IMR-90 (cell line): ENCODE data around the gene TBC1D22A. TPM values are rescaled to one million over a fixed set of nuclear protein-coding genes. Genes with fewer than 3 reads are reported as not detected.

Source experiments
- ATAC-seq: fragments of 200-7000 bp; cut with Tn5 transposase; 2 replicates; pipeline ENCODE4 v1.9.1; 2020; ENCODE audit warnings: low read depth, mild to moderate bottlenecking, moderate library complexity
- BruUV-seq: library from RNA; stranded (reverse); fragments of 400-500 nt; replicated peaks from 2 replicates; lab custom pipeline; 2021; lab: Mats Ljungman, UMichigan
- CTCF ChIA-PET: fragments of 300-600 bp; formaldehyde crosslinking; extraction: SDS; loops from one replicate; lab custom pipeline; 2021; ENCODE audit warnings: antibody characterized with exemption; lab: Yijun Ruan, JAX
- POLR2A ChIA-PET: fragments of 300-600 bp; sonication (Branson Sonifier 250); formaldehyde crosslinking; loops from one replicate; lab custom pipeline; 2022; ENCODE audit warnings: antibody characterized with exemption; ENCODE audit not compliant: unreplicated experiment; lab: Charles Lee
- DNase-seq: peaks from one replicate; pipeline ENCODE4 v3.0.0; 2013
- H2AFZ ChIP-seq: replicated peaks from 2 replicates; pipeline ENCODE3; 2013; ENCODE audit warnings: low read length, mild to moderate bottlenecking; ENCODE audit not compliant: poor library complexity
- H2AK5ac ChIP-seq: 2 replicates; pipeline ENCODE4 v1.6.1; 2013; ENCODE audit warnings: low read depth, low read length, inconsistent platforms
- H2AK9ac ChIP-seq: replicated peaks from 2 replicates; pipeline ENCODE3; 2013; ENCODE audit warnings: mild to moderate bottlenecking, low read depth, low read length, moderate library complexity; ENCODE audit not compliant: poor library complexity
- H2BK120ac ChIP-seq: 2 replicates; pipeline ENCODE4 v1.6.1; 2013; ENCODE audit warnings: low read depth, low read length, inconsistent platforms
- H2BK15ac ChIP-seq: 3 replicates; pipeline ENCODE4 v1.6.1; 2013; ENCODE audit warnings: low read depth, low read length, inconsistent platforms
- H2BK20ac ChIP-seq: 2 replicates; pipeline ENCODE4 v1.6.1; 2013; ENCODE audit warnings: low read depth, mild to moderate bottlenecking, inconsistent platforms, low read length, moderate library complexity
- H2BK5ac ChIP-seq: 2 replicates; pipeline ENCODE4 v1.6.1; 2013; ENCODE audit warnings: mild to moderate bottlenecking, low read depth, low read length, inconsistent platforms; ENCODE audit not compliant: poor library complexity, severe bottlenecking
- H3K14ac ChIP-seq: replicated peaks from 2 replicates; pipeline ENCODE4 v1.6.1; 2013; ENCODE audit warnings: low read depth, low read length, inconsistent platforms
- H3K18ac ChIP-seq: 2 replicates; pipeline ENCODE4 v1.6.1; 2013; ENCODE audit warnings: low read depth, low read length, control low read depth
- H3K23ac ChIP-seq: 2 replicates; pipeline ENCODE4 v1.6.1; 2013; ENCODE audit warnings: low read depth, low read length, inconsistent platforms
- H3K27ac ChIP-seq: 2 replicates; pipeline ENCODE4 v1.5.1; 2013; ENCODE audit warnings: mild to moderate bottlenecking, control low read depth, low read length; ENCODE audit not compliant: insufficient read depth
- H3K27me3 ChIP-seq: 2 replicates; pipeline ENCODE4 v1.6.1; 2013; ENCODE audit warnings: low read length; ENCODE audit not compliant: control insufficient read depth, insufficient read depth
- H3K36me3 ChIP-seq: 2 replicates; pipeline ENCODE4 v1.6.1; 2013; ENCODE audit warnings: low read length, mixed read lengths; ENCODE audit not compliant: control insufficient read depth, insufficient read depth
- H3K4ac ChIP-seq: 2 replicates; pipeline ENCODE4 v1.6.1; 2013; ENCODE audit warnings: low read depth, low read length, inconsistent platforms
- H3K4me1 ChIP-seq: 2 replicates; pipeline ENCODE4 v1.6.1; 2013; ENCODE audit warnings: low read length, mixed read lengths; ENCODE audit not compliant: control insufficient read depth, insufficient read depth
- H3K4me2 ChIP-seq: 2 replicates; pipeline ENCODE4 v1.6.1; 2013; ENCODE audit warnings: low read depth, mild to moderate bottlenecking, control low read depth, low read length, moderate library complexity
- H3K4me3 ChIP-seq: 2 replicates; pipeline ENCODE4 v1.5.1; 2013; ENCODE audit warnings: low read depth, mild to moderate bottlenecking, control low read depth, low read length, moderate library complexity; ENCODE audit not compliant: insufficient read depth
- H3K56ac ChIP-seq: 2 replicates; pipeline ENCODE4 v1.6.1; 2013; ENCODE audit warnings: low read length, inconsistent platforms; ENCODE audit not compliant: insufficient read depth; ENCODE audit errors: extremely low read depth
- H3K79me1 ChIP-seq, 2 experiments: 2 replicates each; pipeline ENCODE4 v1.6.1; 2013; ENCODE audit warnings: low read length in 2 of 2, inconsistent platforms in 1 of 2, low read depth in 1 of 2
- H3K9ac ChIP-seq: 2 replicates; pipeline ENCODE4 v1.6.1; 2013; ENCODE audit warnings: low read depth, low read length, control low read depth
- H3K9me1 ChIP-seq: 2 replicates; pipeline ENCODE4 v1.6.1; 2013; ENCODE audit warnings: low read length, inconsistent platforms; ENCODE audit not compliant: insufficient read depth
- H3K9me3 ChIP-seq: 2 replicates; pipeline ENCODE4 v1.6.1; 2013; ENCODE audit warnings: low read length; ENCODE audit not compliant: control insufficient read depth, insufficient read depth
- H4K20me1 ChIP-seq: 2 replicates; pipeline ENCODE4 v1.6.1; 2013; ENCODE audit warnings: low read length, inconsistent platforms; ENCODE audit not compliant: insufficient read depth
- H4K5ac ChIP-seq: 2 replicates; pipeline ENCODE4 v1.6.1; 2013; ENCODE audit warnings: mild to moderate bottlenecking, low read depth, low read length, control low read depth
- H4K8ac ChIP-seq, 2 experiments: 2 replicates each; pipeline ENCODE4 v1.6.1; 2013; ENCODE audit warnings: low read depth in 2 of 2, low read length in 2 of 2, control low read depth in 1 of 2, inconsistent platforms in 1 of 2
- H4K91ac ChIP-seq: 2 replicates; pipeline ENCODE4 v1.6.1; 2013; ENCODE audit warnings: low read depth, low read length, inconsistent platforms; ENCODE audit not compliant: insufficient read depth
- CEBPB ChIP-seq: IDR thresholded peaks from 2 replicates; pipeline ENCODE4 v1.6.1; 2012; ENCODE audit warnings: low read depth, low read length, improper control_type of control experiment
- CHD1 ChIP-seq: IDR thresholded peaks from 2 replicates; pipeline ENCODE4 v1.6.1; 2012; ENCODE audit warnings: low read depth, low read length, improper control_type of control experiment
- CTCF ChIP-seq: conservative IDR thresholded peaks from 2 replicates; pipeline ENCODE4 v1.5.1; 2012; ENCODE audit warnings: mild to moderate bottlenecking, low read depth, low read length, improper control_type of control experiment
- ELK1 ChIP-seq: fragments of 150-350 bp; IDR thresholded peaks from 2 replicates; pipeline ENCODE4 v1.6.1; 2016; ENCODE audit warnings: low read depth, mild to moderate bottlenecking, low read length, moderate library complexity, borderline replicate concordance
- FOS ChIP-seq: fragments of 150-350 bp; IDR thresholded peaks from 2 replicates; pipeline ENCODE4 v1.6.1; 2016; ENCODE audit warnings: low read depth, low read length
- MAFK ChIP-seq: IDR thresholded peaks from 2 replicates; pipeline ENCODE4 v1.6.1; 2012; ENCODE audit warnings: low read depth, low read length, improper control_type of control experiment
- MAZ ChIP-seq: IDR thresholded peaks from 2 replicates; pipeline ENCODE4 v1.6.1; 2012; ENCODE audit warnings: low read depth, mild to moderate bottlenecking, low read length, improper control_type of control experiment, moderate library complexity, borderline replicate concordance
- MXI1 ChIP-seq: IDR thresholded peaks from 2 replicates; pipeline ENCODE4 v1.6.1; 2012; ENCODE audit warnings: low read depth, mild to moderate bottlenecking, low read length, moderate library complexity, borderline replicate concordance
- NFE2L2 ChIP-seq: fragments of 150-350 bp; IDR thresholded peaks from 2 replicates; pipeline ENCODE4 v1.6.1; 2016; ENCODE audit warnings: low read depth, mild to moderate bottlenecking, low read length
- RAD21 ChIP-seq: IDR thresholded peaks from 2 replicates; pipeline ENCODE4 v1.6.1; 2012; ENCODE audit warnings: low read length, improper control_type of control experiment
- RCOR1 ChIP-seq: IDR thresholded peaks from 2 replicates; pipeline ENCODE4 v1.6.1; 2012; ENCODE audit warnings: mild to moderate bottlenecking, low read length, improper control_type of control experiment; ENCODE audit not compliant: insufficient replicate concordance
- RFX5 ChIP-seq: IDR thresholded peaks from 2 replicates; pipeline ENCODE4 v1.8.0; 2012; ENCODE audit warnings: low read depth, mild to moderate bottlenecking, low read length, moderate library complexity
- SMC3 ChIP-seq: fragments of 150-350 bp; IDR thresholded peaks from 2 replicates; pipeline ENCODE4 v1.6.1; 2016; ENCODE audit warnings: low read depth, mild to moderate bottlenecking, antibody characterized with exemption, low read length, moderate library complexity
- WGBS, 2 experiments: methylation state at CpG; one replicate each; pipeline versions ENCODE4 v1.1.5 to v1.1.7; 2013; ENCODE audit warnings: missing lambda C conversion rate in 2 of 2; ENCODE audit not compliant: insufficient read length in 1 of 2; ENCODE audit errors: extremely low coverage in 2 of 2; 5-methylcytosine and 5-hydroxymethylcytosine counted together
- dilution Hi-C: fragments of 300-500 bp; cut with HindIII; formaldehyde crosslinking; loops from one replicate; pipeline ENCODE4 v1.14.3; 2018; ENCODE audit warnings: low sequenced_read_pairs; ENCODE audit not compliant: unreplicated experiment
- in situ Hi-C: fragments of 300-500 bp; cut with MboI; formaldehyde crosslinking; loops from 3 replicates; pipeline ENCODE4 v1.14.3; 2019; ENCODE audit warnings: low sequenced_read_pairs, inconsistent platforms, mixed read lengths
- intact Hi-C: fragments of 100-400 bp; cut with micrococcal nuclease; formaldehyde crosslinking; loops from 2 replicates; pipeline ENCODE4 v1.10.0; 2022
- polyA plus RNA-seq, 3 experiments: library from polyadenylated mRNA; depleted of rRNA; stranded (reverse); fragments of >200 nt; gene quantifications; 2 replicates each; pipeline ENCODE4 v1.2.3, GENCODE V29; 2012; ENCODE audit warnings: low replicate concordance in 1 of 3
- total RNA-seq: library from RNA; depleted of rRNA; stranded (reverse); fragments of >200 nt; gene quantifications from 2 replicates; pipeline ENCODE4 v1.2.3, GENCODE V29; 2012
- TF ChIP-seq, protein P1 (sequence below): fragments of 150-350 bp; IDR thresholded peaks from 2 replicates; pipeline ENCODE4 v1.6.1; 2017; ENCODE audit warnings: mild to moderate bottlenecking, antibody characterized with exemption, low read length, low read depth

TBC1D22A gene
- total and polyA plus RNA-seq, 2 of the 4 experiments (the other 2 are of a cell fraction), result 9.0 to 16.7 TPM

DNA sequence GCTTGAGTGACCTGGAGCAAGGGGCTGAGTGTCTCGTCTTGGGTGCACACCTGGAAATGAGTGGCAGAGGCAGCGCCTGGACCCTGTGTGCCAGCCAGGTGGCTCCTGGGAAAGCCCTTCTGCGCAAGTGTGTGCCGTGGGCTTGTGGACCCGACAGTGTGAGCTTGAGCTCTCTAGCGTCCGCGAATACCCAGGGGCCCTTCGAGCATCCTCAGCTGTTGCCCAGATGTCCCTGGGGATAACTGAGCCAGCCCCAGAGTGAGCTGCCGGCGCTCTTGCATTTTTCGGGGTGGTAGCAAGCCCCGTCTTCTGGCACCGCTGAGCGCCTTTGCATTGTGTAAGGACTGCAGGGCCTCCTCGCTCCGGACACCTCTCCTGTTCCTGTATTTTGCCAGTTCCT is 399.2 kb downstream of the TBC1D22A start:
- BruUV-seq, result no TSS peak
- Histone ChIP-seq H3K9me3 (no peaks in the 10 kb centered on the region), H4K5ac (no peak overlapping the region), H4K8ac (no peak overlapping the region), H3K9ac (no peak overlapping the region), H2BK20ac (no peak overlapping the region), H3K4me1 (peaks cover 2% of the 10 kb centered on the region; the same call in 1 of the 2 replicates), H3K27ac (no peak overlapping the region), H3K9me1 (peaks cover 11% of the 10 kb centered on the region), H3K18ac (no peak overlapping the region), H3K79me1 (no peaks in the 10 kb centered on the region; a peak in 1 of 4 replicates), H2AK9ac (no peak overlapping the region), H3K23ac (no peak overlapping the region), H3K4me3 (no peak overlapping the region), H2BK120ac (no peak overlapping the region), H3K4ac (no peak overlapping the region), H2BK5ac (no peak overlapping the region), H4K20me1 (no peaks in the 10 kb centered on the region; the same call in 1 of the 2 replicates), H3K36me3 (peaks cover 5% of the 10 kb centered on the region; the same call in 1 of the 2 replicates), H3K14ac (no peak overlapping the region), H2AK5ac (no peak overlapping the region), H3K4me2 (no peak overlapping the region), H2BK15ac (no peak overlapping the region), H3K56ac (no peak overlapping the region), H4K91ac (no peak overlapping the region), H3K27me3 (no peaks in the 10 kb centered on the region), H2AFZ (no peak overlapping the region)
- ChIA-PET POLR2A (no interaction called here), CTCF (interaction anchor here (0.7 to 0.8 kb wide), 2 partner anchors 9 to 260 kb away, joined by 3 to 5 read pairs; no protein-coding TSS in a partner anchor)
- 66% methylated on average over 13 of the region's 17 CpGs; no CpG with 5 or more reads in 1 of the 2 experiments for WGBS, 2 experiments
- no peak for TF ChIP-seq SMC3
- TF ChIP-seq FOS, result no peak
- TF ChIP-seq CTCF, result no peak
- TF ChIP-seq, protein P1, sequence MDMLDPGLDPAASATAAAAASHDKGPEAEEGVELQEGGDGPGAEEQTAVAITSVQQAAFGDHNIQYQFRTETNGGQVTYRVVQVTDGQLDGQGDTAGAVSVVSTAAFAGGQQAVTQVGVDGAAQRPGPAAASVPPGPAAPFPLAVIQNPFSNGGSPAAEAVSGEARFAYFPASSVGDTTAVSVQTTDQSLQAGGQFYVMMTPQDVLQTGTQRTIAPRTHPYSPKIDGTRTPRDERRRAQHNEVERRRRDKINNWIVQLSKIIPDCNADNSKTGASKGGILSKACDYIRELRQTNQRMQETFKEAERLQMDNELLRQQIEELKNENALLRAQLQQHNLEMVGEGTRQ, result no peak
- TF ChIP-seq MAZ, result no peak
- TF ChIP-seq CHD1, result no peak
- no peak for TF ChIP-seq RFX5
- no peak for TF ChIP-seq MXI1
- no peak for TF ChIP-seq CEBPB
- TF ChIP-seq ELK1, result no peak
- TF ChIP-seq RCOR1, result no peak
- TF ChIP-seq MAFK, result no peak
- TF ChIP-seq RAD21, result no peak
- TF ChIP-seq NFE2L2, result no peak
- ATAC-seq (peak; percentile 16; the same call in 1 of the 2 replicates), DNase-seq (no peak)
- in situ Hi-C loops, result no loop called here
- intact Hi-C loops, result no loop called here
- dilution Hi-C loops, result no loop called here
